ENCODE data around the gene HS6ST1. TPM values are rescaled to one million over a fixed set of nuclear protein-coding genes. Genes with fewer than 3 reads are reported as not detected.

HS6ST1 gene
- total and polyA plus RNA-seq, 2 donors (not counting 1 experiment from before 2014, with no cell fraction given) = 7.8 to 22.7 TPM

DNA sequence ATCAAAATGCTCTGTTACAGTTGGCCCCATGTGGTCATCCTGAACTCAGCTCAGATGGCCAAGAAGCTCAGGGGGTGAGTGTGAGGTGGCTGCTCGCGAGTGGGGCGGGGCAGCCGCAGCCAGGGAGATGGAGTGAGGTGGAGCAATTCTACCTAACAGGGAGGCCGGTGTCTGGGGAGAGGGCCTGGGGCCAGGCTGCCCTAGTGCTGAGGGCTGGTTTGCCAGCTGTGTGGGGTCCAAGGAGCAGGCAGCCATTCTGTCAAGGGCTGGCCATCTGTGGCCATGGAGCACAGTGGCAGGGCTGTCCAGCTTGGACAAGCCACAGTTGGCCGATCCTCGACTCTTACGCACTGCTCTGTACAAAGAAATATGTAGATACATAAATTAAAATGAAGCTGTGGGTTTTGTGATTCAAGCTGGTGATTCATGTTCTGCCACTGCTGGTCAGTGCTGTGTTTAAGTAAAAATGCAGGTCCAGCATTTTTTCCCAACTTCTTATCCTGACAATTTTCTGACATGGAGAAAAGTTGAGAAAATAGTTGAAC is 82.1 kb downstream of the HS6ST1 start:
- no peak overlapping the region for H3K4me3 Mint-ChIP-seq
- intact Hi-C loops (cut with micrococcal nuclease) = no loop called here
- no peaks in the 10 kb centered on the region for H3K9me3 Mint-ChIP-seq (ENCODE audit: insufficient read depth)
- CTCF ChIA-PET = interaction anchor here (0.6 to 1.3 kb wide), 2 partner anchors 58 to 173 kb away, joined by 4 read pairs; no protein-coding TSS in a partner anchor
- no peak overlapping the region for H3K4me2 ChIP-seq (replicated peaks; ENCODE audit: low read depth, low read length, poor library complexity, severe bottlenecking)
- peaks cover 5 to 8% of the 10 kb centered on the region in 2 donors for H3K4me1 ChIP-seq (ENCODE audit: control insufficient read depth in 2 of 2, insufficient read depth in 2 of 2, low read length in 2 of 2)
- no peaks in the 10 kb centered on the region for H4K20me1 ChIP-seq (ENCODE audit: control insufficient read depth, insufficient read depth, low read length, poor library complexity, severe bottlenecking)
- no peaks in the 10 kb centered on the region for H3K36me3 ChIP-seq (replicated peaks in 1 of 2; ENCODE audit: control extremely low read depth in 1 of 2, control insufficient read depth in 1 of 2, extremely low read depth in 1 of 2, insufficient read depth in 2 of 2, low read length in 1 of 2)
- H2AFZ ChIP-seq (ENCODE audit: insufficient read depth, low read depth, low read length, poor library complexity, severe bottlenecking) = no peak overlapping the region
- no peak overlapping the region for H3K27ac Mint-ChIP-seq
- ATAC-seq (ENCODE audit: low read depth) = no peak
- peaks cover 6% of the 10 kb centered on the region for H3K4me1 Mint-ChIP-seq
- peaks cover 2% of the 10 kb centered on the region for H3K27me3 Mint-ChIP-seq
- TF ChIP-seq EZH2 (IDR thresholded peaks at IDR 0.05; ENCODE audit: borderline replicate concordance, insufficient read depth, low read depth, low read length, poor library complexity, severe bottlenecking) = no peak
- POLR2A ChIA-PET = no interaction called here
- peaks cover 0 to 3% (median 0%) of the 10 kb centered on the region in 3 donors for H3K9me3 ChIP-seq (ENCODE audit: control extremely low read depth in 1 of 3, control insufficient read depth in 2 of 3, insufficient read depth in 1 of 3, low read length in 2 of 3)
- no peak for DNase-seq
- H3K27ac ChIP-seq (ENCODE audit: low read length in 2 of 2) = no peak overlapping the region
- H3K79me2 ChIP-seq (ENCODE audit: control insufficient read depth, insufficient read depth, low read length) = no peaks in the 10 kb centered on the region
- H3K27me3 ChIP-seq (replicated peaks in 1 of 4; ENCODE audit: control extremely low read depth in 1 of 4, control insufficient read depth in 3 of 4, insufficient read depth in 4 of 4, low read length in 3 of 4) = peaks cover 0 to 10% (median 5%) of the 10 kb centered on the region in 4 experiments
- no peak overlapping the region for H3K9ac ChIP-seq (ENCODE audit: low read length)
- WGBS (ENCODE audit: insufficient coverage) = 95% methylated on average over 7 of the region's 8 CpGs
- H3K4me3 ChIP-seq (ENCODE audit: control extremely low read depth in 1 of 5, extremely low read depth in 1 of 5, insufficient read depth in 1 of 5, low read depth in 2 of 5, low read length in 4 of 5) = no peak overlapping the region

DNA sequence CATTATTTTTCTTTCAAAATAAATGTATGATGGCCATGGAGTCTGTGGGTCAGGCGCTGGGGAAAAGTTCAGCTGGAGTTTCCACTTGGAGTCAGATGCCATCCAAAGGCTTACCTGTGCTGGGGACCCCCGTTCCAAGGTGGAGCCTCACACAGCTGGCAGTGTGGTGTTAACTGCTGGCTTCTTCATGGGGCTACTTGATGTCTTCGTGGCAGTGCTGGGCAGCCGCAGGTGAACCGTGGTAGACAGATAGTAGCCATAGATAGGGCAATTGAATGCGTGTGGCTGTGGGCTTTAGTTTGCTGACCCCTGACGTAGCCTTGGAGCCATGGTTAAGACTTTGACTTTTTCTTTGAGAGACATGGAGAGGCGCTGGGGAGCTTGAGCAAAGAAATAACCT is 83.1 kb downstream of the HS6ST1 start:
- no peaks in the 10 kb centered on the region for H3K36me3 ChIP-seq (replicated peaks in 1 of 2; ENCODE audit: control extremely low read depth in 1 of 2, control insufficient read depth in 1 of 2, extremely low read depth in 1 of 2, insufficient read depth in 2 of 2, low read length in 1 of 2)
- intact Hi-C loops (cut with micrococcal nuclease) = no loop called here
- peaks cover 0 to 13% (median 5%) of the 10 kb centered on the region in 4 experiments for H3K27me3 ChIP-seq (replicated peaks in 1 of 4; ENCODE audit: control extremely low read depth in 1 of 4, control insufficient read depth in 3 of 4, insufficient read depth in 4 of 4, low read length in 3 of 4)
- no peak for TF ChIP-seq EZH2 (IDR thresholded peaks at IDR 0.05; ENCODE audit: borderline replicate concordance, insufficient read depth, low read depth, low read length, poor library complexity, severe bottlenecking)
- TF ChIP-seq, protein P1, sequence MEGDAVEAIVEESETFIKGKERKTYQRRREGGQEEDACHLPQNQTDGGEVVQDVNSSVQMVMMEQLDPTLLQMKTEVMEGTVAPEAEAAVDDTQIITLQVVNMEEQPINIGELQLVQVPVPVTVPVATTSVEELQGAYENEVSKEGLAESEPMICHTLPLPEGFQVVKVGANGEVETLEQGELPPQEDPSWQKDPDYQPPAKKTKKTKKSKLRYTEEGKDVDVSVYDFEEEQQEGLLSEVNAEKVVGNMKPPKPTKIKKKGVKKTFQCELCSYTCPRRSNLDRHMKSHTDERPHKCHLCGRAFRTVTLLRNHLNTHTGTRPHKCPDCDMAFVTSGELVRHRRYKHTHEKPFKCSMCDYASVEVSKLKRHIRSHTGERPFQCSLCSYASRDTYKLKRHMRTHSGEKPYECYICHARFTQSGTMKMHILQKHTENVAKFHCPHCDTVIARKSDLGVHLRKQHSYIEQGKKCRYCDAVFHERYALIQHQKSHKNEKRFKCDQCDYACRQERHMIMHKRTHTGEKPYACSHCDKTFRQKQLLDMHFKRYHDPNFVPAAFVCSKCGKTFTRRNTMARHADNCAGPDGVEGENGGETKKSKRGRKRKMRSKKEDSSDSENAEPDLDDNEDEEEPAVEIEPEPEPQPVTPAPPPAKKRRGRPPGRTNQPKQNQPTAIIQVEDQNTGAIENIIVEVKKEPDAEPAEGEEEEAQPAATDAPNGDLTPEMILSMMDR (IDR thresholded peaks at IDR 0.05) = no peak
- H3K9me3 ChIP-seq (ENCODE audit: control extremely low read depth in 1 of 3, control insufficient read depth in 2 of 3, insufficient read depth in 1 of 3, low read length in 2 of 3) = peaks cover 0 to 3% (median 0%) of the 10 kb centered on the region in 3 donors
- ChIA-PET POLR2A (no interaction called here), CTCF (no interaction called here)
- Mint-ChIP-seq H3K4me1 (peaks cover 6% of the 10 kb centered on the region), H3K27ac (no peak overlapping the region), H3K9me3 (ENCODE audit: insufficient read depth) (no peaks in the 10 kb centered on the region), H3K4me3 (no peak overlapping the region), H3K27me3 (peaks cover 3% of the 10 kb centered on the region)
- H4K20me1 ChIP-seq (ENCODE audit: control insufficient read depth, insufficient read depth, low read length, poor library complexity, severe bottlenecking) = no peaks in the 10 kb centered on the region
- H2AFZ ChIP-seq (ENCODE audit: insufficient read depth, low read depth, low read length, poor library complexity, severe bottlenecking) = no peak overlapping the region
- peaks cover 5 to 8% of the 10 kb centered on the region in 2 donors for H3K4me1 ChIP-seq (ENCODE audit: control insufficient read depth in 2 of 2, insufficient read depth in 2 of 2, low read length in 2 of 2)
- H3K4me3 ChIP-seq (ENCODE audit: control extremely low read depth in 1 of 5, extremely low read depth in 1 of 5, insufficient read depth in 1 of 5, low read depth in 2 of 5, low read length in 4 of 5) = no peak overlapping the region
- no peak overlapping the region for H3K9ac ChIP-seq (ENCODE audit: low read length)
- H3K79me2 ChIP-seq (ENCODE audit: control insufficient read depth, insufficient read depth, low read length) = no peaks in the 10 kb centered on the region
- no peak overlapping the region for H3K27ac ChIP-seq (ENCODE audit: low read length in 2 of 2)
- no peak overlapping the region for H3K4me2 ChIP-seq (replicated peaks; ENCODE audit: low read depth, low read length, poor library complexity, severe bottlenecking)
- DNase-seq (no peak), ATAC-seq (ENCODE audit: low read depth) (no peak)
- 92% methylated on average over 8 of the region's 8 CpGs for WGBS (ENCODE audit: insufficient coverage)

Data from B cell (primary cell).